Panc1 (cell line): ENCODE results near the gene PALM2AKAP2. TPM values are rescaled to one million over a fixed set of nuclear protein-coding genes. Genes with fewer than 3 reads are reported as not detected.

ENCODE experiments used
- ATAC-seq: fragments of 200-7000 bp; cut with Tn5 transposase; 2 replicates; pipeline ENCODE4 v1.9.1; 2020; ENCODE audit warnings: mild to moderate bottlenecking, moderate library complexity
- Bru-seq: library from RNA; stranded (reverse); fragments of 400-500 nt; gene quantifications from one replicate; lab custom pipeline; 2021; lab: Mats Ljungman, UMichigan
- BruChase-seq, 2 experiments: library from RNA; stranded (reverse); fragments of 400-500 nt; gene quantifications; one replicate each; lab custom pipeline; 2021; lab: Mats Ljungman, UMichigan
- BruUV-seq: library from RNA; stranded (reverse); fragments of 400-500 nt; replicated peaks from 2 replicates; lab custom pipeline; 2021; lab: Mats Ljungman, UMichigan
- CTCF ChIA-PET: fragments of 300-600 bp; sonication (Branson Sonifier 250); formaldehyde crosslinking; loops from one replicate; lab custom pipeline; 2022; ENCODE audit warnings: antibody characterized with exemption; lab: Charles Lee
- POLR2A ChIA-PET: fragments of 300-600 bp; sonication (Branson Sonifier 250); formaldehyde crosslinking; loops from one replicate; lab custom pipeline; 2022; ENCODE audit warnings: antibody characterized with exemption; lab: Charles Lee
- DNase-seq: peaks from one replicate; pipeline ENCODE4 v3.0.0-alpha.2; 2010; ENCODE audit warnings: low read depth, low spot score
- H3K27ac ChIP-seq: 2 replicates; pipeline ENCODE4 v1.5.1; 2011; ENCODE audit warnings: mild to moderate bottlenecking, low read length, inconsistent platforms
- H3K27me3 ChIP-seq: fragments of 200-500 bp; sonication (Bioruptor generic); 2 replicates; pipeline ENCODE4 v1.6.0; 2014; ENCODE audit warnings: low read length, inconsistent platforms; ENCODE audit not compliant: control insufficient read depth, insufficient read depth
- H3K36me3 ChIP-seq: fragments of 200-500 bp; sonication (Bioruptor generic); 2 replicates; pipeline ENCODE4 v1.5.1; 2014; ENCODE audit warnings: inconsistent platforms, mild to moderate bottlenecking, low read length, moderate library complexity; ENCODE audit not compliant: control insufficient read depth, insufficient read depth
- H3K4me1 ChIP-seq: 2 replicates; pipeline ENCODE4 v1.5.1; 2011; ENCODE audit warnings: inconsistent platforms, mild to moderate bottlenecking, low read length, moderate library complexity; ENCODE audit not compliant: control insufficient read depth, insufficient read depth
- H3K4me3 ChIP-seq, 2 experiments: 2 replicates each; pipeline ENCODE4 v1.5.1; 2011 to 2012; ENCODE audit warnings: low read depth in 2 of 2, low read length in 2 of 2, mild to moderate bottlenecking in 2 of 2, inconsistent platforms in 1 of 2, moderate library complexity in 1 of 2
- H3K9me3 ChIP-seq: fragments of 200-500 bp; sonication (Bioruptor generic); 2 replicates; pipeline ENCODE4 v1.5.1; 2014; ENCODE audit warnings: low read depth, mild to moderate bottlenecking, inconsistent platforms, low read length, moderate library complexity; ENCODE audit not compliant: control insufficient read depth, insufficient read depth
- POLR2AphosphoS5 ChIP-seq: IDR thresholded peaks from 2 replicates; pipeline ENCODE4 v1.6.1; 2012; ENCODE audit warnings: mild to moderate bottlenecking, low read depth, low read length, moderate library complexity
- SIN3A ChIP-seq: IDR thresholded peaks from 2 replicates; pipeline ENCODE4 v1.6.1; 2012; ENCODE audit warnings: low read depth, mild to moderate bottlenecking, low read length, moderate library complexity, borderline replicate concordance; ENCODE audit not compliant: insufficient read depth
- TCF7L2 ChIP-seq: IDR thresholded peaks from 2 replicates; pipeline ENCODE4 v1.6.1; 2011; ENCODE audit warnings: mild to moderate bottlenecking, low read depth, low read length, inconsistent platforms
- in situ Hi-C: cut with HindIII; loops from 2 replicates; pipeline ENCODE4 v1.10.0; 2016; ENCODE audit warnings: low sequenced_read_pairs, low pct_unique_long_range_greater_than_20kb
- intact Hi-C: fragments of 100-400 bp; cut with micrococcal nuclease; formaldehyde crosslinking; loops from one replicate; pipeline ENCODE4 v1.10.0; 2022; ENCODE audit not compliant: unreplicated experiment
- long read RNA-seq: library from polyadenylated mRNA; unstranded; transcript quantifications from one replicate; pipeline ENCODE4 v2.0.0, GENCODE V29; 2021; ENCODE audit not compliant: unreplicated experiment
- polyA plus RNA-seq: library from polyadenylated mRNA; unstranded; fragments of >200 nt; gene quantifications from one replicate; pipeline ENCODE4 v1.2.1, GENCODE V29; 2012; ENCODE audit warnings: missing spikeins; ENCODE audit not compliant: insufficient read length
- total RNA-seq: library from RNA; stranded (reverse); gene quantifications from one replicate; pipeline ENCODE4 v1.2.1, GENCODE V29; 2021; ENCODE audit not compliant: unreplicated experiment
- TF ChIP-seq, protein P1 (sequence below): fragments of 450-650 bp; IDR thresholded peaks from 2 replicates; pipeline ENCODE4 v1.5.1; 2017; ENCODE audit warnings: mild to moderate bottlenecking
- TF ChIP-seq, protein P2 (sequence below), 2 experiments: IDR thresholded peaks; 2 replicates each; pipeline ENCODE4 v1.6.1; 2011 to 2012; ENCODE audit warnings: low read depth in 2 of 2, control low read depth in 1 of 2, low read length in 1 of 2, mild to moderate bottlenecking in 1 of 2, moderate library complexity in 1 of 2; ENCODE audit not compliant: insufficient read depth in 1 of 2

PALM2AKAP2 gene
- total RNA-seq, result 0.44 TPM
- polyA plus RNA-seq, result 0.21 TPM
- percentile 20 among the genes with signal in this experiment for Bru-seq, nascent RNA
- BruChase-seq, experiment 1, labeled RNA remaining after a 2-hour chase, result percentile 18 among the genes with signal in this experiment
- percentile 22 among the genes with signal in this experiment for BruChase-seq, experiment 2, labeled RNA remaining after a 6-hour chase
- long read RNA-seq, partial matches to known transcripts, result 0 of 1 reads
- long read RNA-seq, other reads (novel, unspliced or antisense), result 1 of 1 reads

DNA sequence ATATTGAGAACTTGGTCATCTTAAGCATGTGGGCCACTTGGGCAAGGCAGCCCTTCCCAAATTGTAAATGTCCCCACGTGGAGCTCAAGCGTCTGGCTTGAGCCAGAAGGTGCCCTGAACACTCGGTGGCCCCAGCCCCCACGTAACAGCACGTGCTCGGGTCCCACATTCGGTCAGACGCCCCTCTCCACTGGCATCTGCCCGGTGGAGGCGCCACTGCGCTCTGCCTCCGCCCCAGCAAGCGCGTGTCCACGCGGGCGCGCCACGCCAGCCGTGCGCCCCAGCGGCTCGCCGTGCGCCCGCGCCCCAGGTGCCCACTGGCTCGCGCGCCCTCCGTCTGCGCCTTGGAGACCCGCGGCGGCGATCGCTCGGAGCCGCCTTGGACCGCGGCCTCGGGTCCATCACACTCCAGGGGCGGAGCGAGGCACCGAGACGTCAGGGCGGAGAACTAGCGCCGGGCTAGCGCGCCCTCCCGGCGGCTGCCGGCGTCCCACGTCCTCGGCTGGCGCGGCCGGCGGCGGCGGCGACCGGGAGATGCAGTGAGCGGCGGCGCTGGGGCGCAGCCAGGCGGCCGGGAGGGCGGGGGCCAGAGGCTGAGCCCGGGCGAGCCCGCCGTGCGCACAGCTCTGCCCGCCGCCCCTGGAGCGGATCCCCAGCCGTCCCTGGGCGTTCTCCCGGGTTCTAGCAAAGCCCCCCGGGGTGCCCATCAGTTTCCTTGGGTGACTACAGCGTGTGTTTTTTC is at the start of gene PALM2AKAP2:
Gene PALM2AKAP2 (plus strand): TSS at position 488 of the 742 bp plus-strand sequence. CDS start 291 bp downstream, outside the sequence.
- no TSS peak for BruUV-seq
- intact Hi-C loops, result no loop called here
- no peak for DNase-seq
- POLR2A ChIA-PET, result no interaction called here
- Histone ChIP-seq H3K36me3 (no peaks in the 10 kb centered on the region), H3K4me1 (no peaks in the 10 kb centered on the region), H3K9me3 (no peaks in the 10 kb centered on the region), H3K4me3 (peak within 1 kb of the TSS; percentile 28 to 41), H3K27ac (no peak within 1 kb of the TSS), H3K27me3 (peaks cover 5% of the 10 kb centered on the region)
- ATAC-seq, result peak; percentile 84
- CTCF ChIA-PET, result no interaction called here
- no peak for TF ChIP-seq SIN3A
- TF ChIP-seq, protein P1, sequence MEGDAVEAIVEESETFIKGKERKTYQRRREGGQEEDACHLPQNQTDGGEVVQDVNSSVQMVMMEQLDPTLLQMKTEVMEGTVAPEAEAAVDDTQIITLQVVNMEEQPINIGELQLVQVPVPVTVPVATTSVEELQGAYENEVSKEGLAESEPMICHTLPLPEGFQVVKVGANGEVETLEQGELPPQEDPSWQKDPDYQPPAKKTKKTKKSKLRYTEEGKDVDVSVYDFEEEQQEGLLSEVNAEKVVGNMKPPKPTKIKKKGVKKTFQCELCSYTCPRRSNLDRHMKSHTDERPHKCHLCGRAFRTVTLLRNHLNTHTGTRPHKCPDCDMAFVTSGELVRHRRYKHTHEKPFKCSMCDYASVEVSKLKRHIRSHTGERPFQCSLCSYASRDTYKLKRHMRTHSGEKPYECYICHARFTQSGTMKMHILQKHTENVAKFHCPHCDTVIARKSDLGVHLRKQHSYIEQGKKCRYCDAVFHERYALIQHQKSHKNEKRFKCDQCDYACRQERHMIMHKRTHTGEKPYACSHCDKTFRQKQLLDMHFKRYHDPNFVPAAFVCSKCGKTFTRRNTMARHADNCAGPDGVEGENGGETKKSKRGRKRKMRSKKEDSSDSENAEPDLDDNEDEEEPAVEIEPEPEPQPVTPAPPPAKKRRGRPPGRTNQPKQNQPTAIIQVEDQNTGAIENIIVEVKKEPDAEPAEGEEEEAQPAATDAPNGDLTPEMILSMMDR, result peak; percentile 34
- in situ Hi-C loops, result no loop called here

DNA sequence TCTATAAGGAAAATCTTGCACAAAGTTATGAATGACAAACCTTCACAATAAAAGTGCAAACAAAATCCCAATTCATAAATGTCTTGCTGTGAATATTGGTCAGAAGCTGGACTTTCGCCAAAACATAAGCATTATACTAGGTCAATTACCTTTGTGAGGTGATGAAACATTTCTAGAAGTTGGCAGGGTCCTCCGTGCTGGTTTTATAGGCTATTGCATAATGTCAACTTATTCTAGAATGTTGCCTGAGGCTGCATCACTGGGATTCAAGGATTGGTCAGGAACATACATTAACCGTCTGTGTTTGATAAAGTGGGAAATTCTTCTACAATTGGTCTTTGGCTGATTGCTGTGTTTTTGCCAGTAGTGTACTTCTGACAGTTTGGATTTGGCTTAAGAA is 49.8 kb upstream of the PALM2AKAP2 start:
- POLR2A ChIA-PET, result no interaction called here
- BruUV-seq, result no TSS peak
- H3K4me1 ChIP-seq, result no peaks in the 10 kb centered on the region
- CTCF ChIA-PET, result no interaction called here
- ATAC-seq (no peak), DNase-seq (no peak)
- no peak overlapping the region for H3K4me3 ChIP-seq
- no peak overlapping the region for H3K27ac ChIP-seq
- H3K27me3 ChIP-seq, result no peaks in the 10 kb centered on the region
- no peaks in the 10 kb centered on the region for H3K9me3 ChIP-seq
- TF ChIP-seq, protein P1, result no peak
- TF ChIP-seq POLR2AphosphoS5 (no peak), TCF7L2 (no peak), SIN3A (no peak)
- TF ChIP-seq, protein P2, sequence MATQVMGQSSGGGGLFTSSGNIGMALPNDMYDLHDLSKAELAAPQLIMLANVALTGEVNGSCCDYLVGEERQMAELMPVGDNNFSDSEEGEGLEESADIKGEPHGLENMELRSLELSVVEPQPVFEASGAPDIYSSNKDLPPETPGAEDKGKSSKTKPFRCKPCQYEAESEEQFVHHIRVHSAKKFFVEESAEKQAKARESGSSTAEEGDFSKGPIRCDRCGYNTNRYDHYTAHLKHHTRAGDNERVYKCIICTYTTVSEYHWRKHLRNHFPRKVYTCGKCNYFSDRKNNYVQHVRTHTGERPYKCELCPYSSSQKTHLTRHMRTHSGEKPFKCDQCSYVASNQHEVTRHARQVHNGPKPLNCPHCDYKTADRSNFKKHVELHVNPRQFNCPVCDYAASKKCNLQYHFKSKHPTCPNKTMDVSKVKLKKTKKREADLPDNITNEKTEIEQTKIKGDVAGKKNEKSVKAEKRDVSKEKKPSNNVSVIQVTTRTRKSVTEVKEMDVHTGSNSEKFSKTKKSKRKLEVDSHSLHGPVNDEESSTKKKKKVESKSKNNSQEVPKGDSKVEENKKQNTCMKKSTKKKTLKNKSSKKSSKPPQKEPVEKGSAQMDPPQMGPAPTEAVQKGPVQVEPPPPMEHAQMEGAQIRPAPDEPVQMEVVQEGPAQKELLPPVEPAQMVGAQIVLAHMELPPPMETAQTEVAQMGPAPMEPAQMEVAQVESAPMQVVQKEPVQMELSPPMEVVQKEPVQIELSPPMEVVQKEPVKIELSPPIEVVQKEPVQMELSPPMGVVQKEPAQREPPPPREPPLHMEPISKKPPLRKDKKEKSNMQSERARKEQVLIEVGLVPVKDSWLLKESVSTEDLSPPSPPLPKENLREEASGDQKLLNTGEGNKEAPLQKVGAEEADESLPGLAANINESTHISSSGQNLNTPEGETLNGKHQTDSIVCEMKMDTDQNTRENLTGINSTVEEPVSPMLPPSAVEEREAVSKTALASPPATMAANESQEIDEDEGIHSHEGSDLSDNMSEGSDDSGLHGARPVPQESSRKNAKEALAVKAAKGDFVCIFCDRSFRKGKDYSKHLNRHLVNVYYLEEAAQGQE (IDR thresholded peaks at IDR 0.05; ENCODE audit: insufficient read depth in 1 of 2, low read depth in 2 of 2, low read length in 1 of 2), result no peak
- H3K36me3 ChIP-seq, result no peaks in the 10 kb centered on the region
- intact Hi-C loops (no loop called here), in situ Hi-C loops (no loop called here)
